Parathyroid adenoma (tissue), 2 donors: Measurements from ENCODE around the gene MLST8.

Experiments
- H2AFZ ChIP-seq: fragments of 300-600 bp; sonication (generic); one replicate; pipeline ENCODE4 v1.7.0; 2017; ENCODE audit warnings: antibody characterized with exemption, mild to moderate bottlenecking
- H3K27ac ChIP-seq: fragments of 300-600 bp; sonication (generic); one replicate; pipeline ENCODE4 v1.7.0; 2017
- H3K27me3 ChIP-seq: fragments of 300-600 bp; sonication (generic); one replicate; pipeline ENCODE4 v1.7.0; 2017; ENCODE audit warnings: low read length; ENCODE audit not compliant: control insufficient read depth, insufficient read depth
- H3K36me3 ChIP-seq: fragments of 300-600 bp; sonication (generic); one replicate; pipeline ENCODE4 v1.7.0; 2017; ENCODE audit warnings: low read length; ENCODE audit not compliant: control insufficient read depth, insufficient read depth
- H3K4me1 ChIP-seq: fragments of 300-600 bp; sonication (generic); one replicate; pipeline ENCODE4 v1.7.0; 2017; ENCODE audit warnings: control low read depth
- H3K4me2 ChIP-seq: fragments of 300-600 bp; sonication (generic); one replicate; pipeline ENCODE4 v1.7.0; 2017; ENCODE audit warnings: low read length
- H3K4me3 ChIP-seq: fragments of 300-600 bp; sonication (generic); one replicate; pipeline ENCODE4 v1.7.0; 2017; ENCODE audit warnings: low read depth, low read length
- H3K79me2 ChIP-seq: fragments of 300-600 bp; sonication (generic); one replicate; pipeline ENCODE4 v1.7.0; 2017; ENCODE audit warnings: control low read depth
- H3K9ac ChIP-seq: fragments of 300-600 bp; sonication (generic); one replicate; pipeline ENCODE4 v1.7.0; 2017; ENCODE audit warnings: mild to moderate bottlenecking
- H3K9me3 ChIP-seq: fragments of 300-600 bp; sonication (generic); one replicate; pipeline ENCODE4 v1.7.0; 2017; ENCODE audit warnings: low read length; ENCODE audit not compliant: control insufficient read depth
- CTCF ChIP-seq: fragments of 300-600 bp; sonication (generic); IDR thresholded peaks from one replicate; pipeline ENCODE4 v1.7.0; 2017; ENCODE audit warnings: antibody characterized with exemption, mild to moderate bottlenecking
- donor health status: primary hyperparathyroidism.

MLST8 gene

GRCh38 chr16:2163211-2163881 is 41.9 kb upstream of the MLST8 start:
- no peak for TF ChIP-seq CTCF
- Histone ChIP-seq H3K27me3 (no peaks in the 10 kb centered on the region), H3K9ac (no peak overlapping the region), H3K9me3 (no peaks in the 10 kb centered on the region), H3K79me2 (peaks cover 2% of the 10 kb centered on the region), H3K4me2 (no peak overlapping the region), H2AFZ (no peak overlapping the region), H3K4me1 (no peaks in the 10 kb centered on the region), H3K36me3 (no peaks in the 10 kb centered on the region), H3K4me3 (no peak overlapping the region), H3K27ac (no peak overlapping the region)

DNA sequence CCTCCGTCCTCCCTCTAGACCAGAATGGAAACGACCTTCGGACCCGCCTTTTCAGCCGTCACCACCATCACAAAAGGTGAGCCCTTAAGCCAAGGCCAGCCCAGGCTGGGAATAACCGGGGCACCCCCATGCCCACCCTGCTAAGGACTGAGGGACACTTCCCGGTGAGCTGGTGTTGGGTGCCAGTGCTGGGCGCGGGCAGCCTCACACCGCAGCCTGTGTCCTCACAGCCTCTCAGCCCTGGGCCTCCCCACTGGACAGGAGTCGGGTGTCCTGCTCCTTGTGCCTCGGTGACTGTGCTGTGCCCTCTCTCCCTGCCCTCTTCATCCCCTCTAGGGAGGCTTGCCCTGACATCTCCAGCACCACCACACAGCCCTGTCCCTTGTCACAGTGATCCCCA is 39.4 kb upstream of the MLST8 start:
- no peak for TF ChIP-seq CTCF
- Histone ChIP-seq H3K4me2 (no peak overlapping the region), H3K9me3 (no peaks in the 10 kb centered on the region), H3K79me2 (no peaks in the 10 kb centered on the region), H3K27me3 (no peaks in the 10 kb centered on the region), H3K4me1 (no peaks in the 10 kb centered on the region), H3K36me3 (no peaks in the 10 kb centered on the region), H3K27ac (no peak overlapping the region), H3K9ac (no peak overlapping the region), H3K4me3 (no peak overlapping the region), H2AFZ (no peak overlapping the region)

GRCh38 chr16:2166263-2167067 is 38.8 kb upstream of the MLST8 start:
- Histone ChIP-seq H3K9me3 (no peaks in the 10 kb centered on the region), H3K27ac (no peak overlapping the region), H3K27me3 (no peaks in the 10 kb centered on the region), H3K79me2 (no peaks in the 10 kb centered on the region), H3K36me3 (no peaks in the 10 kb centered on the region), H3K9ac (no peak overlapping the region), H3K4me2 (no peak overlapping the region), H3K4me1 (no peaks in the 10 kb centered on the region), H3K4me3 (no peak overlapping the region), H2AFZ (no peak overlapping the region)
- no peak for TF ChIP-seq CTCF

DNA sequence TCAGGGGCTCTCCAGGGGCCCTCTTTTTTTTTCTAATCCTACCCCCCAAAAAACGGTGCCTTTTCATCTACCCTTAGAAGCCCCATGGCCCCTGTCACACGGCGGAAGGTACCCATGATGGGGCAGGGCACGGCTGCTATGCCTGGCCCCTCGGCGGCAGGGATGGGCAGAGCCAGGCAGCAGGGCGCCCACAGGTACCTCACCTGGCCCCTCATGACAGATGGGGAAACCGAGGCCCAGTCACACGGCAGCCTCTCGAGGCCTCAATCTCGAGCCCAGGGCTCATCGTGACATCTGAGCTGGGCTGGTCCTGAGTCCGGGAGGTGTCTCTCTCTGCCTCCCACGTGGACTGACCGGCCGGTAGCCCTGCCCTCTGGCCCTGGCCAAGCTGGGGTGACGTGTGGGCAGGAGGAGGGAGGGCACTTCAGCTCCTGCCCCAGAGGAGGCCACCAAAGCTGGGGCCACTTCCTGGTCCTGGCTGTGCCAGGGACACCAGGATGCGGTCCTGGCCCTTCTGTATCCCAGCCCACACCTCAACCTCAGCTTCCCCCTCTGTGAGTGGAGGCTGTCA is 38.1 kb upstream of the MLST8 start:
- Histone ChIP-seq H3K9me3 (no peaks in the 10 kb centered on the region), H3K27me3 (no peaks in the 10 kb centered on the region), H3K9ac (no peak overlapping the region), H3K4me1 (no peaks in the 10 kb centered on the region), H3K4me3 (no peak overlapping the region), H3K27ac (no peak overlapping the region), H2AFZ (no peak overlapping the region), H3K36me3 (no peaks in the 10 kb centered on the region), H3K4me2 (no peak overlapping the region), H3K79me2 (no peaks in the 10 kb centered on the region)
- no peak for TF ChIP-seq CTCF
